Hematopoietic multipotent progenitor cell treated with erythropoietin and hydrocortisone succinate and interleukin-3 and kit ligand, for 15 days (in vitro differentiated cells): Measurements from ENCODE around the gene SYT17.

Experiments
- DNase-seq: peaks from one replicate; pipeline ENCODE4 v3.0.0-alpha.2; 2015; ENCODE audit warnings: low spot score

SYT17 gene

GRCh38 chr16:19264123-19264673, 96.2 kb downstream of the SYT17 start:
- DNase-seq: no peak

- DNase-seq: no peak
Observed at GRCh38 chr16:19265380-19265930, 97.4 kb downstream of the SYT17 start.

- DNase-seq: no peak
Observed at GRCh38 chr16:19266774-19267173, 98.7 kb downstream of the SYT17 start.

GRCh38 chr16:19269098-19269497, 101.1 kb downstream of the SYT17 start:
- no peak for DNase-seq

GRCh38 chr16:19274165-19274797, 106.2 kb downstream of the SYT17 start:
- DNase-seq: no peak

GRCh38 chr16:19278403-19278802, 110.4 kb downstream of the SYT17 start:
- DNase-seq: no peak

- no peak for DNase-seq
Observed at GRCh38 chr16:19281246-19281645, 113.2 kb downstream of the SYT17 start.

GRCh38 chr16:19282101-19282500, 114.1 kb downstream of the SYT17 start:
- DNase-seq: no peak

- DNase-seq: no peak
Observed at GRCh38 chr16:19283637-19284036, 115.6 kb downstream of the SYT17 start.

- no peak for DNase-seq
Observed at GRCh38 chr16:19284207-19284606, 116.2 kb downstream of the SYT17 start.

- no peak for DNase-seq
Observed at GRCh38 chr16:19285431-19285830, 117.4 kb downstream of the SYT17 start, which contains the start of gene CLEC19A. CLEC19A (plus strand) TSS chr16:19285731; CDS start chr16:19285852, 121 bp downstream.

GRCh38 chr16:19286827-19287226, 118.8 kb downstream of the SYT17 start:
- DNase-seq: no peak

- DNase-seq: no peak
Observed at GRCh38 chr16:19287241-19287640, 119.2 kb downstream of the SYT17 start.

GRCh38 chr16:19288872-19289799, 121.1 kb downstream of the SYT17 start:
- no peak for DNase-seq

GRCh38 chr16:19289811-19290485, 121.9 kb downstream of the SYT17 start:
- no peak for DNase-seq

GRCh38 chr16:19290860-19291259, 122.8 kb downstream of the SYT17 start:
- no peak for DNase-seq

GRCh38 chr16:19291475-19291874, 123.4 kb downstream of the SYT17 start:
- DNase-seq: no peak

GRCh38 chr16:19292186-19292585, 124.1 kb downstream of the SYT17 start:
- DNase-seq: no peak

- no peak for DNase-seq
Observed at GRCh38 chr16:19294156-19294649, 126.2 kb downstream of the SYT17 start.

- DNase-seq: no peak
Observed at GRCh38 chr16:19295393-19295792, 127.4 kb downstream of the SYT17 start.

- no peak for DNase-seq
Observed at GRCh38 chr16:19297454-19297853, 129.4 kb downstream of the SYT17 start.

- no peak for DNase-seq
Observed at GRCh38 chr16:19299565-19299964, 131.5 kb downstream of the SYT17 start.
